Right ventricle myocardium superior (tissue), 1 donor: ENCODE data around the gene SIDT2. TPM values are rescaled to one million over a fixed set of nuclear protein-coding genes. Genes with fewer than 3 reads are reported as not detected.
A peak's percentile ranks its signal among the peaks of the same experiment; 100 is the strongest.
"Not testable (repeated sequence)": the region's sequence is repeated elsewhere in the genome, so short reads cannot be mapped to it uniquely, and the experiment has no call there.

Experiments used
- ATAC-seq: fragments of 200-7000 bp; cut with Tn5 transposase; one replicate; pipeline ENCODE4 v1.9.1; 2020; ENCODE audit warnings: mild to moderate bottlenecking; ENCODE audit not compliant: poor library complexity
- DNase-seq: peaks from one replicate; pipeline ENCODE4 v3.0.0-alpha.2; 2020
- intact Hi-C: fragments of 100-400 bp; cut with DNase I; formaldehyde crosslinking; loops from one replicate; pipeline ENCODE4 v1.11.2; 2022
- long read RNA-seq: library from polyadenylated mRNA; unstranded; transcript quantifications from one replicate; pipeline ENCODE4 v2.0.0, GENCODE V29; 2021
- total RNA-seq: library from RNA; stranded (reverse); fragmentation: NEBNext Ultra II Directional; extraction: Animal tissue kit (Norgen Biotek cat#: 25700); gene quantifications from one replicate; pipeline ENCODE4 v1.2.1, GENCODE V29; 2021
- donor health status: DM: no; HTN: yes; CAD: no; lungs with severe emphysema.

The SIDT2 gene
- total RNA-seq, result 19.5 TPM
- long read RNA-seq, full-length matches to known transcripts, result 2 of 21 reads
- long read RNA-seq, partial matches to known transcripts, result 10 of 21 reads
- long read RNA-seq, other reads (novel, unspliced or antisense), result 9 of 21 reads

- ATAC-seq (peak; percentile 96), DNase-seq (peak; percentile 97)
- intact Hi-C loops, result no loop called here
These were observed at the start of gene SIDT2 for GRCh38 chr11:117178210-117179034. Gene SIDT2 (plus strand): TSS chr11:117178743. CDS start chr11:117179264, 521 bp downstream.

GRCh38 chr11:117130396-117130795 is 48.1 kb upstream of the SIDT2 start:
- intact Hi-C loops, result loop anchor here (5.0 kb wide), 1 partner anchor 77 kb away; no protein-coding TSS in a partner anchor
- not testable (repeated sequence) for DNase-seq, ATAC-seq

GRCh38 chr11:117130879-117131278 is 47.7 kb upstream of the SIDT2 start:
- DNase-seq, result no peak
- no peak for ATAC-seq
- intact Hi-C loops, result loop anchor here (5.0 kb wide), 1 partner anchor 76 kb away; no protein-coding TSS in a partner anchor

GRCh38 chr11:117134431-117134830 is 44.1 kb upstream of the SIDT2 start:
- no peak for ATAC-seq
- intact Hi-C loops, result loop anchor here (5.0 kb wide), 1 partner anchor 73 kb away; no protein-coding TSS in a partner anchor

GRCh38 chr11:117134979-117135378 is 43.6 kb upstream of the SIDT2 start:
- intact Hi-C loops, result loop anchor here (5.0 kb wide), 1 partner anchor 72 kb away; no protein-coding TSS in a partner anchor
- DNase-seq, ATAC-seq: not testable (repeated sequence)

More at GRCh38 chr11:117134431-117134830, 44.1 kb upstream of the SIDT2 start:
- DNase-seq, result no peak

DNA sequence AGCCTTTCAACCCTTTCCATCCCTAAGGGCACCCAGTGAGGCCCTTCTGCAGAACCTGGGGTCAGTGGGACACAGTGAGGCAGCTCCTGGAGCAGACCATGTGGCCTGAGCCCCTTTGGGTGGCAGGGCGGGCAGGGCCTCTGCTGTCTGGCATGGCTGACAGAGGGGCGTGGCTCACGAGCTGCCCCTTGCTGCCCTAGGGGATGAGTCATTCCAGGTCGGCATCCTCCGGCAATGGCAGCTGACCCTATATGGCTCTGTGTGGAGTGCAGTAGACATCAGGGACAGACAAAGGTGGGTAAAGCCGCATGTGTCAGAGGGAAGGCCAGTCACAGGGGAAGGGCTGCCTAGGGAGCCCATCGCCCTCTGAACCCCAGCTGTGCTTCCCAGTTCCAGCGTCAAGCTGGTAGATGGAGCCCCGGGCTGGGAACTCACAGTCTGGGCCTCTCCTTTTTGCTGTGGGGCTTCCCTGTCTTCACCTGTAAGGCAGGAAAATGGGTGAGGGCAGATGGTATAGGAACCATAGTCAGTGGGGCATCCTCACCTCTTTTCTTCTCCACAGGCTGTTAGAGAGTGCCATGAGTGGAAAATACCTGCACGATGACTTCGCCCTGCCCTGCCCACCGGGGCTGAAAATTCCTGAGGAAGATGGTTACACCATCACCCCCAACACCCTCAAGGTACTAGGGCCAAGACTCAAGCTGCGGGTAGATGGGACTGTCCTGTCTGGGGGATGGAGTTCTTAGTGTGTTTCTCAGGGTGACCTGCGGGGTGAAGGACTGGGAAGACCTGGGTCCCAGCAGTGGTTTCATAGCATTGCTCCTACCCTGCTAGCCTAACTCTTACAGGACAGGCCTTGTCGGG is 41.1 kb upstream of the SIDT2 start:
- ATAC-seq, result peak; percentile 22
- intact Hi-C loops, DNase-seq: not testable (repeated sequence)

GRCh38 chr11:117143390-117143789 is 35.2 kb upstream of the SIDT2 start:
- intact Hi-C loops, result no loop called here
- ATAC-seq, result peak; percentile 32
- peak; percentile 59 for DNase-seq

GRCh38 chr11:117143871-117144476 is 34.6 kb upstream of the SIDT2 start, which contains the start of gene PAFAH1B2:
Gene PAFAH1B2 (plus strand): TSS chr11:117144287. CDS start chr11:117152448, 8,161 bp downstream.
- intact Hi-C loops, result no loop called here
- ATAC-seq (peak; percentile 98), DNase-seq (peak; percentile 97)

DNA sequence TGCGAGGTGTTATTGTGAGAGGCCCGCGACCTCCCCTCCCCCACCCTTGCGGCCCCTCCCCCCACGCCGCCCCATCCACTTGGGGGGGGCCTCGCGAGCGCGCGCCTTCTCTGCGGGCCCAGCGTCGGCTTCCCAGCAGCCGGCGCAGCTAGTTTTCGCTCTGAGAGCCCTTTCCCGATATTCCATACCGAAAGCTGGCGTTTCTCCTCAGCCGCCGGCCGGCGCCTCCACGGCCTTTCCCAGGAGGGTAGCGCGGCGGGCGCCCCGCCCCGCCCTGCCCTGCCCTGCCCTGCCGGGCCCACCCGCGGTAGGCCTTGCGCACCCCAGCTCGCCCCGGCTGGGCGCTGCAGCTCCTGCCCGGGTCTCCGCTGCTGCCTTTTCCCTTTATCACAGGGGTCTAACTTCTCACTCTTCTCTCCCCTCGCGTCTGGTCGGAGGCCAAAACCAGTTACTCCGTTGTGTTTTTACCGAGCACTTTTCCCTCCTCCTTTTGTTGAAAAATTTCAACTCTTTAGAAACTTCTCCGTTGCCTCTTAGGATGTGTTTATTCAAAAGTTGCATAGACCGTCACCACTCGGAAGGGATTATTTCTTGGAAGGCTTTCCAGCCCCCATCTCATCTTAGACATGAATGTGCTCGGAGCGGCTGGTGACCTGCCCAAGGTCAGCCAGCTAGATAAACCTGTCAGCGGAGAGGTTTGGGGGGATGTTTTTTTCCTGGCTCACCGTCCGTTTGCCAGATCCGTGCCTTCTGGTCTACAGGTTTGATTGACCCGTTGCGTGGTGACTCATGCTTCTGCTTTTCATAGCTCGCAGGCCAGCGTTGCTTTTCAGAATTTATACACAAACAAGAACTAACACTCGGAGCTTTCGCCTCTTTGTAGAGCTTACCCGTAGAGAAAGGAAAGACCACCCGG is 33.8 kb upstream of the SIDT2 start:
- intact Hi-C loops, result no loop called here

DNA sequence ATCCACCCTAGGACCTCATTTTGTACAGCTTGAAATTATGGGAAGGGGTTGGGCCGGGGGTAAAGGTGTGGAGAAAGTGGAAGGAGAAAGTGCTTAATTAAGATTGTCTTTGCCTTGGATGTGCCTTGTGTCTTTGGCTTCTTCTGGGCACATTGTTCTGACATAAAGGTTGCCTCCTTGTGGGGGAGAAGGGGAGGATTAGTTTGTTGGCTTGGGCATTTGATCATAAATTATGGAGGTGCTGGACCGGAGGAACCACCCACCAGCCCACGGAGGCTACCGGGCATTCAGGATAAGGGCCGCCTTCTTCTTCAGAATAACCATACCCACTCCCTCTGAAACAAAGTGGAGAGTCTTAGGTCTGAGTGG is 33.2 kb upstream of the SIDT2 start:
- no peak for DNase-seq
- intact Hi-C loops, result no loop called here
- no peak for ATAC-seq

More for the DNA sequence above, 33.8 kb upstream of the SIDT2 start:
- peak; percentile 77 for DNase-seq
- peak; percentile 81 for ATAC-seq

GRCh38 chr11:117146521-117146920 is 32.0 kb upstream of the SIDT2 start:
- DNase-seq (no peak), ATAC-seq (no peak)
- intact Hi-C loops, result no loop called here

- intact Hi-C loops, result no loop called here
- ATAC-seq, result no peak
These were observed 26.5 kb upstream of the SIDT2 start for GRCh38 chr11:117152066-117152465.

GRCh38 chr11:117154468-117154867 is 24.1 kb upstream of the SIDT2 start:
- ATAC-seq (no peak), DNase-seq (no peak)
- intact Hi-C loops, result no loop called here

More at GRCh38 chr11:117152066-117152465, 26.5 kb upstream of the SIDT2 start:
- DNase-seq, result no peak

GRCh38 chr11:117157507-117157906 is 21.0 kb upstream of the SIDT2 start:
- ATAC-seq, result no peak
- DNase-seq, result no peak
- intact Hi-C loops, result no loop called here

- DNase-seq, result no peak
- intact Hi-C loops, result no loop called here
- ATAC-seq, result no peak
These were observed 18.7 kb upstream of the SIDT2 start for GRCh38 chr11:117159892-117160291.

DNA sequence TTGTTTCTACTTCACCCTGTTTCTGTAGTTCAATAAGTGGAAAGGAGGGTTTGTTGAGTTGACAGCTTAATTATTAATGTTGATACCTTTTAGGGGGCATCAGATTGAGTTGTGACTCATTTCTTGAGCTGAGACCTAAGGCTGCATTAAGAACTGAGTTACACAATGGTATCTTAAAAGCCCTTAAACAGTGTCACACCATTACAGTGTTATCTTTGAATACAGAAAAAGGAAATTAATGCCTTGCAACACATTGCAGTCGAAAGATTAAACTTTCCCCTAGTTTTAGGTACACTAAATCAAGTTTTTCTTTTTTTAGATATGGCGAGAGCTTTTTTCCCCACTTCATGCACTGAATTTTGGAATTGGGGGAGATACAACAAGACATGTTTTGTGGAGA is 17.7 kb upstream of the SIDT2 start:
- ATAC-seq (no peak), DNase-seq (no peak)
- intact Hi-C loops, result no loop called here

DNA sequence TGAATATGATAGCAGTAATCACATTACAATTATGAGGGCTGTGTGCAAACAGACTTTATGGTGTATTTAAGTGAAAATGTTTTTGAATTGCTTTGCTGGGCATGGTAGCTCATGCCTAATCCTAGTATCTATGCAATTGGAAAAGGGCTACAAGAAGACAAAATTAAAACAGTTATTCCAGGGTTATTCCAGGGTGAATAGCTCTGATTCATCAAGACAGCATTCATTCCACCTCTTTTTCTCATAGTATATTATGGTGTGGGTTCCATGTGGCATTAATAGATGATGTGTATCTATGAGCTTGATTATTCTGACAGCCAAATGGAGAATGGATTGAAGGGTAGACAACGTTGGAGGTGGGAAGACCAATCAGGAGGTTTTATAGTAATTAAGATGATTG is 12.1 kb upstream of the SIDT2 start:
- no peak for DNase-seq
- intact Hi-C loops, result no loop called here

GRCh38 chr11:117169736-117170135 is 8.8 kb upstream of the SIDT2 start:
- no peak for DNase-seq
- no peak for ATAC-seq
- intact Hi-C loops, result no loop called here

More for the DNA sequence above, 12.1 kb upstream of the SIDT2 start:
- no peak for ATAC-seq
